CD14-positive monocyte (primary cell): ENCODE measurements around the gene PTPRO. TPM values are rescaled to one million over a fixed set of nuclear protein-coding genes. Genes with fewer than 3 reads are reported as not detected.

Experiments used
- DNase-seq, 3 donors: peaks; one replicate each; pipeline ENCODE4 v3.0.0-alpha.2; 2011 to 2022
- H2AFZ ChIP-seq: 2 replicates; pipeline ENCODE4 v1.6.0; 2012; ENCODE audit warnings: mild to moderate bottlenecking, low read depth, low read length, inconsistent platforms; ENCODE audit not compliant: insufficient read depth, poor library complexity, severe bottlenecking
- H3K27ac ChIP-seq, 2 donors: 1 replicate in 1 of 2; 2 replicates in 1 of 2; pipeline ENCODE4 v1.5.1; 2012 to 2013; ENCODE audit warnings: low read length in 2 of 2, control low read depth in 1 of 2, inconsistent platforms in 1 of 2, low read depth in 1 of 2, mild to moderate bottlenecking in 1 of 2
- H3K27me3 ChIP-seq, 2 donors: one replicate each; pipeline versions ENCODE4 v1.6.0 to v1.6.1; 2011 to 2013; ENCODE audit warnings: low read length in 2 of 2; ENCODE audit not compliant: control insufficient read depth in 2 of 2, insufficient read depth in 2 of 2
- H3K36me3 ChIP-seq, 2 donors: replicated peaks in 1 of 2; 1 replicate in 1 of 2; 2 replicates in 1 of 2; pipeline versions ENCODE4 v1.5.1 to v1.6.1; 2012 to 2013; ENCODE audit warnings: low read length in 2 of 2, control low read depth in 1 of 2, inconsistent platforms in 1 of 2, mild to moderate bottlenecking in 1 of 2; ENCODE audit not compliant: insufficient read depth in 2 of 2, control insufficient read depth in 1 of 2
- H3K4me1 ChIP-seq, 2 donors: 1 replicate in 1 of 2; 2 replicates in 1 of 2; pipeline versions ENCODE4 v1.5.1 to v1.6.1; 2012 to 2013; ENCODE audit warnings: low read length in 2 of 2, control low read depth in 1 of 2, inconsistent platforms in 1 of 2, mild to moderate bottlenecking in 1 of 2, moderate library complexity in 1 of 2; ENCODE audit not compliant: insufficient read depth in 2 of 2, control insufficient read depth in 1 of 2
- H3K4me2 ChIP-seq: replicated peaks from 2 replicates; pipeline ENCODE3; 2012; ENCODE audit warnings: low read length, moderate library complexity, mild to moderate bottlenecking; ENCODE audit not compliant: poor library complexity, severe bottlenecking; ENCODE audit errors: extremely low read depth
- H3K4me3 ChIP-seq, 3 experiments: fragments of 200-600 bp in 1 of 3; sonication (generic) in 1 of 3; replicated peaks in 1 of 3; 1 replicate in 2 of 3; 2 replicates in 1 of 3; pipeline ENCODE4 v1.5.1; 2011 to 2013; ENCODE audit warnings: low read length in 3 of 3, mild to moderate bottlenecking in 3 of 3, control low read depth in 2 of 3, low read depth in 2 of 3, inconsistent platforms in 1 of 3, moderate library complexity in 1 of 3
- H3K79me2 ChIP-seq: 2 replicates; pipeline ENCODE4 v1.6.0; 2012; ENCODE audit warnings: mild to moderate bottlenecking, control low read depth, inconsistent platforms, low read length, moderate library complexity; ENCODE audit not compliant: insufficient read depth
- H3K9ac ChIP-seq: 2 replicates; pipeline ENCODE4 v1.6.0; 2017; ENCODE audit warnings: low read length, mild to moderate bottlenecking; ENCODE audit not compliant: insufficient read depth, poor library complexity, severe bottlenecking
- H3K9me3 ChIP-seq, 2 donors: replicated peaks in 1 of 2; 1 replicate in 1 of 2; 2 replicates in 1 of 2; pipeline versions ENCODE4 v1.5.1 to v1.6.1; 2012 to 2013; ENCODE audit warnings: low read length in 2 of 2, control low read depth in 1 of 2; ENCODE audit not compliant: control insufficient read depth in 1 of 2, insufficient read depth in 1 of 2
- H4K20me1 ChIP-seq: 2 replicates; pipeline ENCODE4 v1.6.0; 2012; ENCODE audit warnings: mild to moderate bottlenecking, low read length, control low read depth, moderate library complexity; ENCODE audit not compliant: insufficient read depth
- H3K27ac Mint-ChIP-seq, 7 donors: one replicate each; pipeline ENCODE4 v1.8.0; 2020; ENCODE audit warnings: mild to moderate bottlenecking in 7 of 7, mixed read lengths in 7 of 7, moderate library complexity in 6 of 7, inconsistent platforms in 2 of 7
- H3K27me3 Mint-ChIP-seq, 3 donors: one replicate each; pipeline ENCODE4 v1.8.0; 2021 to 2022; ENCODE audit warnings: low read depth in 3 of 3, mild to moderate bottlenecking in 3 of 3, mixed read lengths in 3 of 3, moderate library complexity in 3 of 3, inconsistent platforms in 1 of 3
- H3K36me3 Mint-ChIP-seq, 2 donors: one replicate each; pipeline ENCODE4 v1.8.0; 2020; ENCODE audit warnings: mixed read lengths in 2 of 2, inconsistent platforms in 1 of 2, mild to moderate bottlenecking in 1 of 2
- H3K4me1 Mint-ChIP-seq: one replicate; pipeline ENCODE4 v1.8.0; 2020; ENCODE audit warnings: mild to moderate bottlenecking, mixed read lengths
- H3K4me3 Mint-ChIP-seq, 2 donors: one replicate each; pipeline ENCODE4 v1.8.0; 2020; ENCODE audit warnings: mild to moderate bottlenecking in 2 of 2, mixed read lengths in 2 of 2, moderate library complexity in 1 of 2
- H3K9me3 Mint-ChIP-seq, 7 donors: one replicate each; pipeline ENCODE4 v1.8.0; 2020 to 2022; ENCODE audit warnings: mixed read lengths in 7 of 7, mild to moderate bottlenecking in 6 of 7, moderate library complexity in 6 of 7, inconsistent platforms in 2 of 7
- CTCF ChIP-seq: fragments of 200-600 bp; IDR thresholded peaks from one replicate; pipeline ENCODE4 v1.8.0; 2022; ENCODE audit warnings: antibody characterized with exemption, mild to moderate bottlenecking
- WGBS: methylation state at CpG from one replicate; pipeline ENCODE4 v1.1.5; 2013; ENCODE audit warnings: missing lambda C conversion rate; ENCODE audit not compliant: insufficient coverage; 5-methylcytosine and 5-hydroxymethylcytosine counted together
- intact Hi-C, 2 donors: fragments of 100-400 bp; cut with micrococcal nuclease; formaldehyde crosslinking; loops; one replicate each; pipeline versions ENCODE4 v1.15.0 to v1.15.1; 2023
- polyA plus RNA-seq, 3 donors: library from polyadenylated mRNA; depleted of rRNA in 1 of 3; unstranded in 2 of 3; stranded (reverse) in 1 of 3; fragments of 300-500 nt in 2 of 3; fragments of >200 nt in 1 of 3; fragmentation: Illumina TruSeq in 2 of 3; gene quantifications; 1 replicate in 2 of 3; 2 replicates in 1 of 3; pipeline ENCODE4 v1.2.3, GENCODE V29; 2012 to 2021

Gene PTPRO
- polyA plus RNA-seq, 3 donors: 3.1 to 12.0 (median 4.7) TPM

- Histone ChIP-seq H3K4me2 (no peak overlapping the region), H3K36me3 (peaks cover 35 to 74% of the 10 kb centered on the region in 2 donors), H3K4me1 (peaks cover 3 to 6% of the 10 kb centered on the region in 2 donors), H4K20me1 (no peaks in the 10 kb centered on the region), H3K27ac (no peak overlapping the region), H3K9me3 (no peaks in the 10 kb centered on the region), H3K79me2 (no peaks in the 10 kb centered on the region), H2AFZ (no peak overlapping the region), H3K9ac (no peak overlapping the region), H3K27me3 (no peaks in the 10 kb centered on the region), H3K4me3 (no peak overlapping the region)
- no peak overlapping the region for H3K4me3 Mint-ChIP-seq
- peaks cover 0 to 1% (median 0%) of the 10 kb centered on the region in 3 donors for H3K27me3 Mint-ChIP-seq
- intact Hi-C loops: loop anchor here (5.0 to 10.0 kb wide), 2 partner anchors 49 to 306 kb away; no protein-coding TSS in a partner anchor
- no peak for TF ChIP-seq CTCF
- no peak overlapping the region for H3K27ac Mint-ChIP-seq
- DNase-seq: no peak
- WGBS: no CpG with 5 or more reads among the region's 6 CpGs
- H3K36me3 Mint-ChIP-seq: peaks cover 71% of the 10 kb centered on the region in 2 donors
- H3K9me3 Mint-ChIP-seq: peaks cover 0 to 3% (median 0%) of the 10 kb centered on the region in 7 donors
- H3K4me1 Mint-ChIP-seq: peaks cover 5% of the 10 kb centered on the region
Measured at GRCh38 chr12:15581006-15581405, 258.7 kb downstream of the PTPRO start.

- no peak for TF ChIP-seq CTCF
- no peak overlapping the region for H3K4me2 ChIP-seq
- peaks cover 51 to 92% of the 10 kb centered on the region in 2 donors for H3K36me3 ChIP-seq
- WGBS: 91% methylated on average over 6 of the region's 7 CpGs
- H3K9ac ChIP-seq: no peak overlapping the region
- no peaks in the 10 kb centered on the region for H3K4me1 Mint-ChIP-seq
- intact Hi-C loops: loop anchor here (2.0 to 10.0 kb wide), 3 partner anchors 51 to 309 kb away; no protein-coding TSS in a partner anchor
- H3K9me3 ChIP-seq: no peaks in the 10 kb centered on the region
- no peaks in the 10 kb centered on the region for H4K20me1 ChIP-seq
- no peaks in the 10 kb centered on the region for H3K27me3 ChIP-seq
- H3K27me3 Mint-ChIP-seq: peaks cover 0 to 1% (median 0%) of the 10 kb centered on the region in 3 donors
- H3K27ac Mint-ChIP-seq: no peak overlapping the region
- no peak overlapping the region for H3K4me3 ChIP-seq
- no peak overlapping the region for H3K4me3 Mint-ChIP-seq
- H2AFZ ChIP-seq: no peak overlapping the region
- H3K4me1 ChIP-seq: no peaks in the 10 kb centered on the region
- peaks cover 0 to 3% (median 0%) of the 10 kb centered on the region in 7 donors for H3K9me3 Mint-ChIP-seq
- no peak overlapping the region for H3K27ac ChIP-seq
- H3K36me3 Mint-ChIP-seq: peaks cover 78 to 84% of the 10 kb centered on the region in 2 donors
- no peak for DNase-seq
- no peaks in the 10 kb centered on the region for H3K79me2 ChIP-seq
Measured at GRCh38 chr12:15583804-15584203, 261.5 kb downstream of the PTPRO start.
